HCT116 (cell line): ENCODE results near the gene CDC6. TPM values are rescaled to one million over a fixed set of nuclear protein-coding genes. Genes with fewer than 3 reads are reported as not detected.

Experiments
- ATAC-seq: fragments of 200-7000 bp; cut with Tn5 transposase; 2 replicates; pipeline ENCODE4 v1.9.1; 2020; ENCODE audit warnings: mild to moderate bottlenecking, moderate library complexity
- BruUV-seq: library from RNA; stranded (reverse); fragments of 400-500 nt; replicated peaks from 2 replicates; lab custom pipeline; 2021; lab: Mats Ljungman, UMichigan
- CTCF ChIA-PET: fragments of 300-600 bp; sonication (Branson Sonifier 250); formaldehyde crosslinking; loops from one replicate; lab custom pipeline; 2021; ENCODE audit warnings: antibody characterized with exemption; lab: Charles Lee
- POLR2A ChIA-PET: fragments of 300-600, 350-600 bp; sonication (Branson Sonifier 250); formaldehyde crosslinking; loops from one replicate; lab custom pipeline; 2021; ENCODE audit warnings: antibody characterized with exemption; lab: Charles Lee
- RAD21 ChIA-PET, 2 experiments: fragments of 300-600 bp; sonication (Branson Sonifier 250); formaldehyde crosslinking; loops; one replicate each; lab custom pipeline; 2023; ENCODE audit warnings: low total read pairs in 2 of 2; ENCODE audit not compliant: uncharacterized antibody in 2 of 2, unreplicated experiment in 2 of 2, low non-redundant PET in 1 of 2; lab: Charles Lee
- DNase-seq: peaks from one replicate; pipeline ENCODE4 v3.0.0-alpha.2; 2010; ENCODE audit warnings: low read depth, low spot score
- H2AFZ ChIP-seq: fragments of 200-600 bp; shearing (Covaris generic), sonication (generic); 2 replicates; pipeline ENCODE4 v1.6.1; 2017; ENCODE audit warnings: low read depth, mixed run types, mixed read lengths, antibody characterized with exemption, low read length; ENCODE audit not compliant: poor library complexity, severe bottlenecking
- H3K27ac ChIP-seq: 2 replicates; pipeline ENCODE4 v1.5.1; 2012; ENCODE audit warnings: low read depth, low read length
- H3K27me3 ChIP-seq: fragments of 200-600 bp; sonication (generic); 2 replicates; pipeline ENCODE4 v1.6.1; 2016; ENCODE audit warnings: mixed run types, low read length, mixed read lengths; ENCODE audit not compliant: insufficient read depth
- H3K36me3 ChIP-seq, 2 experiments: fragments of 200-500 bp in 1 of 2; fragments of 200-600 bp in 1 of 2; sonication (Bioruptor generic) in 1 of 2; sonication (generic) in 1 of 2; 2 replicates each; pipeline versions ENCODE4 v1.5.1 to v1.6.1; 2014 to 2016; ENCODE audit warnings: low read length in 2 of 2, inconsistent platforms in 1 of 2, mixed read lengths in 1 of 2, mixed run types in 1 of 2; ENCODE audit not compliant: insufficient read depth in 2 of 2, control insufficient read depth in 1 of 2
- H3K4me1 ChIP-seq, 2 experiments: fragments of 200-600 bp in 1 of 2; sonication (generic) in 1 of 2; 2 replicates each; pipeline versions ENCODE4 v1.5.1 to v1.6.1; 2012 to 2017; ENCODE audit warnings: low read length in 2 of 2, inconsistent platforms in 1 of 2, mild to moderate bottlenecking in 1 of 2, mixed read lengths in 1 of 2, mixed run types in 1 of 2, moderate library complexity in 1 of 2; ENCODE audit not compliant: insufficient read depth in 2 of 2, control insufficient read depth in 1 of 2
- H3K4me2 ChIP-seq: fragments of 200-600 bp; sonication (generic); 2 replicates; pipeline ENCODE4 v1.6.1; 2017; ENCODE audit warnings: mixed run types, low read length, mixed read lengths
- H3K4me3 ChIP-seq, 2 experiments: fragments of 200-600 bp in 1 of 2; sonication (generic) in 1 of 2; replicated peaks in 1 of 2; 2 replicates each; pipeline ENCODE4 v1.5.1; 2011 to 2016; ENCODE audit warnings: low read length in 2 of 2, control low read depth in 1 of 2, low read depth in 1 of 2, mild to moderate bottlenecking in 1 of 2, mixed read lengths in 1 of 2, mixed run types in 1 of 2
- H3K79me2 ChIP-seq: fragments of 200-600 bp; sonication (generic); 2 replicates; pipeline ENCODE4 v1.6.1; 2017; ENCODE audit warnings: mild to moderate bottlenecking, mixed run types, low read length, moderate library complexity, mixed read lengths; ENCODE audit not compliant: insufficient read depth
- H3K9ac ChIP-seq: fragments of 200-600 bp; sonication (generic); 2 replicates; pipeline ENCODE4 v1.6.1; 2016; ENCODE audit warnings: low read length, mixed read lengths
- H3K9me2 ChIP-seq: fragments of 200-600 bp; sonication (generic), shearing (Covaris generic); 2 replicates; pipeline ENCODE4 v1.6.1; 2017; ENCODE audit warnings: mixed run types, mild to moderate bottlenecking, moderate library complexity; ENCODE audit not compliant: insufficient read depth
- H3K9me3 ChIP-seq, 2 experiments: fragments of 200-500 bp in 1 of 2; fragments of 200-600 bp in 1 of 2; sonication (Bioruptor generic) in 1 of 2; sonication (generic) in 1 of 2; 2 replicates each; pipeline ENCODE4 v1.6.1; 2014 to 2017; ENCODE audit warnings: low read length in 2 of 2, mixed read lengths in 2 of 2, inconsistent platforms in 1 of 2, low read depth in 1 of 2, mild to moderate bottlenecking in 1 of 2, mixed run types in 1 of 2, moderate library complexity in 1 of 2; ENCODE audit not compliant: control insufficient read depth in 1 of 2, insufficient read depth in 1 of 2
- H4K20me1 ChIP-seq: fragments of 200-600 bp; sonication (generic), shearing (Covaris generic); 2 replicates; pipeline ENCODE4 v1.6.1; 2017; ENCODE audit warnings: mixed run types, mild to moderate bottlenecking, moderate library complexity; ENCODE audit not compliant: insufficient read depth
- CBX3 ChIP-seq: IDR thresholded peaks from 2 replicates; pipeline ENCODE4 v1.6.1; 2012; ENCODE audit warnings: low read depth
- EGR1 ChIP-seq: IDR thresholded peaks from 2 replicates; pipeline ENCODE4 v1.6.1; 2012; ENCODE audit warnings: low read depth
- ELF1 ChIP-seq: IDR thresholded peaks from 2 replicates; pipeline ENCODE4 v1.6.1; 2012; ENCODE audit warnings: low read depth, borderline replicate concordance
- EZH2 ChIP-seq: fragments of 200-600 bp; sonication (generic); IDR thresholded peaks from 2 replicates; pipeline ENCODE4 v1.6.1; 2017; ENCODE audit warnings: antibody characterized with exemption, mixed run types
- FOSL1 ChIP-seq: IDR thresholded peaks from 2 replicates; pipeline ENCODE4 v1.6.1; 2012; ENCODE audit warnings: low read depth
- RAD21 ChIP-seq: IDR thresholded peaks from 2 replicates; pipeline ENCODE4 v1.6.1; 2012; ENCODE audit warnings: low read depth, mild to moderate bottlenecking
- SIN3A ChIP-seq: IDR thresholded peaks from 2 replicates; pipeline ENCODE4 v1.6.1; 2012; ENCODE audit warnings: low read depth
- SP1 ChIP-seq: IDR thresholded peaks from 2 replicates; pipeline ENCODE4 v1.6.1; 2012; ENCODE audit warnings: low read depth
- SRF ChIP-seq: IDR thresholded peaks from 2 replicates; pipeline ENCODE4 v1.6.1; 2012; ENCODE audit warnings: low read depth
- YY1 ChIP-seq: IDR thresholded peaks from 2 replicates; pipeline ENCODE4 v1.6.1; 2011; ENCODE audit warnings: low read length, low read depth, moderate library complexity, mild to moderate bottlenecking; ENCODE audit not compliant: insufficient replicate concordance; ENCODE audit errors: extremely low read depth
- ZFX ChIP-seq: fragments of 450-650 bp; IDR thresholded peaks from 2 replicates; pipeline ENCODE4 v1.6.1; 2017
- intact Hi-C: fragments of 100-400 bp; cut with micrococcal nuclease; formaldehyde crosslinking; loops from 2 replicates; pipeline ENCODE4 v1.10.0; 2022
- total RNA-seq: library from RNA; stranded (reverse); gene quantifications from one replicate; pipeline ENCODE4 v1.2.1, GENCODE V29; 2021; ENCODE audit not compliant: unreplicated experiment
- TF ChIP-seq, protein P1 (sequence below), 3 experiments: fragments of 200-600 bp in 1 of 3; sonication (generic) in 1 of 3; IDR thresholded peaks in 2 of 3; conservative IDR thresholded peaks in 1 of 3; 2 replicates each; pipeline ENCODE4 v1.5.1; 2012 to 2017; ENCODE audit warnings: low read depth in 2 of 3, low read length in 2 of 3, antibody characterized with exemption in 1 of 3, borderline replicate concordance in 1 of 3, control low read depth in 1 of 3, mild to moderate bottlenecking in 1 of 3, mixed read lengths in 1 of 3, mixed run types in 1 of 3, moderate library complexity in 1 of 3; ENCODE audit not compliant: insufficient read depth in 1 of 3

Gene CDC6
- total RNA-seq, 1 experiment from 2014 or later: 117 TPM

DNA sequence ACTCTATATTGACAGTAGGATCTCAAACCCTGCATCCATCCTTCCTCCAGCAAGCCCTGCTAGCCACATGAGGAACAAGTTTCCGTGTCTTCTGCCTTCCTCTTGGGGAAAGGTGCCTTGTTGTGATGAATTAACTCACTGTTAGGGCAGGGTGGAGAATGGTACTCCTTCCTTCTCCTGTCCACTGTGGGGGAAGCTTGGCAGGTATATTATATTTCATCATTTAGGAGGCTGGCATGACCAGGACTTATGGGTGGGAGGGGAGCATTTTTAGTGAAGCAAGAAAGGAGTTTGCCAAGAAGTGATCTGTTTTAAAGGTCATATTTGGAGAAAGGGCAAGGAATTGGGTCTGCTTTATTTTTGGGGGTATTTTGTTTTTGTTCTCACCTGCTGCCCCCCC, 9.3 kb upstream of the CDC6 start:
- Histone ChIP-seq H3K36me3 (peaks cover 30 to 42% of the 10 kb centered on the region in 2 experiments; a peak in 3 of 4 replicates), H3K9ac (no peak overlapping the region), H3K9me2 (no peaks in the 10 kb centered on the region), H2AFZ (no peak overlapping the region), H3K27ac (no peak overlapping the region), H4K20me1 (no peaks in the 10 kb centered on the region), H3K79me2 (no peaks in the 10 kb centered on the region), H3K4me3 (no peak overlapping the region), H3K27me3 (no peaks in the 10 kb centered on the region), H3K4me2 (no peak overlapping the region), H3K9me3 (no peaks in the 10 kb centered on the region), H3K4me1 (peaks cover 15 to 24% of the 10 kb centered on the region in 2 experiments)
- DNase-seq: no peak
- ATAC-seq: no peak
- no TSS peak for BruUV-seq
- TF ChIP-seq YY1: no peak
- TF ChIP-seq SIN3A: no peak
- TF ChIP-seq, protein P1, sequence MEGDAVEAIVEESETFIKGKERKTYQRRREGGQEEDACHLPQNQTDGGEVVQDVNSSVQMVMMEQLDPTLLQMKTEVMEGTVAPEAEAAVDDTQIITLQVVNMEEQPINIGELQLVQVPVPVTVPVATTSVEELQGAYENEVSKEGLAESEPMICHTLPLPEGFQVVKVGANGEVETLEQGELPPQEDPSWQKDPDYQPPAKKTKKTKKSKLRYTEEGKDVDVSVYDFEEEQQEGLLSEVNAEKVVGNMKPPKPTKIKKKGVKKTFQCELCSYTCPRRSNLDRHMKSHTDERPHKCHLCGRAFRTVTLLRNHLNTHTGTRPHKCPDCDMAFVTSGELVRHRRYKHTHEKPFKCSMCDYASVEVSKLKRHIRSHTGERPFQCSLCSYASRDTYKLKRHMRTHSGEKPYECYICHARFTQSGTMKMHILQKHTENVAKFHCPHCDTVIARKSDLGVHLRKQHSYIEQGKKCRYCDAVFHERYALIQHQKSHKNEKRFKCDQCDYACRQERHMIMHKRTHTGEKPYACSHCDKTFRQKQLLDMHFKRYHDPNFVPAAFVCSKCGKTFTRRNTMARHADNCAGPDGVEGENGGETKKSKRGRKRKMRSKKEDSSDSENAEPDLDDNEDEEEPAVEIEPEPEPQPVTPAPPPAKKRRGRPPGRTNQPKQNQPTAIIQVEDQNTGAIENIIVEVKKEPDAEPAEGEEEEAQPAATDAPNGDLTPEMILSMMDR (IDR thresholded peaks at IDR 0.05 in 2 of 3, conservative IDR thresholded peaks at IDR 0.05 in 1 of 3; ENCODE audit: borderline replicate concordance in 1 of 3, insufficient read depth in 1 of 3, low read depth in 2 of 3, low read length in 2 of 3): no peak
- no peak for TF ChIP-seq RAD21
- TF ChIP-seq CBX3: no peak
- TF ChIP-seq ZFX: no peak
- TF ChIP-seq EGR1: no peak
- ChIA-PET CTCF (no interaction called here), POLR2A (no interaction called here), RAD21 (no interaction called here)
- intact Hi-C loops: no loop called here

DNA sequence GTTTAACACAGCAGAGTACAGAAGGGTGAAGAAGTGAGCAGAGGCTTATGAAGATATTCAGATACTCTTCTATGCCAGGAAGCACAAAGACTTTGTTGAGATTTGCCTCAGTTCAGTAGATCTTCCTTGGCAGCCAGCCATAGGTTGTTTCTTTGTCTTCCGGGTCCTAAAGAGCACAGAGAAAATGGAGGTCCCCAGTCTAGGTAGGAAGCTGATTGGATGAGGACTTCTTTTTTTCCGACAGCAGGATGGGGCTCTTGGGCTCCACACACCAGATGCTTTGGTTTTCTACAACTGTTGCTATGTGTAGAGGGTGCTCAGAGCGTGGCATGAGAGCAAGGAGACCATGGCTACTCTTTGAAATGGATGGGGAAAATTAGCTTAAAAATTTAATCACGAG, 8.3 kb upstream of the CDC6 start:
- Histone ChIP-seq H3K27ac (no peak overlapping the region), H4K20me1 (no peaks in the 10 kb centered on the region), H3K36me3 (peaks cover 30 to 34% of the 10 kb centered on the region in 2 experiments; a peak in 3 of 4 replicates), H3K9me3 (no peaks in the 10 kb centered on the region), H3K4me1 (peaks cover 24 to 34% of the 10 kb centered on the region in 2 experiments), H3K9me2 (no peaks in the 10 kb centered on the region), H3K4me3 (no peak overlapping the region), H3K9ac (no peak overlapping the region), H3K27me3 (no peaks in the 10 kb centered on the region), H3K4me2 (no peak overlapping the region), H3K79me2 (no peaks in the 10 kb centered on the region), H2AFZ (no peak overlapping the region)
- intact Hi-C loops: no loop called here
- DNase-seq: no peak
- no peak for ATAC-seq
- TF ChIP-seq SIN3A (no peak), EGR1 (no peak), EZH2 (no peak), ELF1 (no peak), SP1 (no peak), FOSL1 (no peak), SRF (no peak)
- ChIA-PET CTCF (no interaction called here), POLR2A (no interaction called here), RAD21 (no interaction called here)
- BruUV-seq: no TSS peak
